Activated CD4-positive, CD25-positive, alpha-beta regulatory T cell treated with anti-CD3 and anti-CD28 coated beads, Interleukin-2, amount 50 U/mL, for 72 hours (primary cell): ENCODE measurements around the gene SCUBE1.

Experiments used
- DNase-seq: peaks from one replicate; pipeline ENCODE4 v3.0.0; 2021

Gene SCUBE1

DNA sequence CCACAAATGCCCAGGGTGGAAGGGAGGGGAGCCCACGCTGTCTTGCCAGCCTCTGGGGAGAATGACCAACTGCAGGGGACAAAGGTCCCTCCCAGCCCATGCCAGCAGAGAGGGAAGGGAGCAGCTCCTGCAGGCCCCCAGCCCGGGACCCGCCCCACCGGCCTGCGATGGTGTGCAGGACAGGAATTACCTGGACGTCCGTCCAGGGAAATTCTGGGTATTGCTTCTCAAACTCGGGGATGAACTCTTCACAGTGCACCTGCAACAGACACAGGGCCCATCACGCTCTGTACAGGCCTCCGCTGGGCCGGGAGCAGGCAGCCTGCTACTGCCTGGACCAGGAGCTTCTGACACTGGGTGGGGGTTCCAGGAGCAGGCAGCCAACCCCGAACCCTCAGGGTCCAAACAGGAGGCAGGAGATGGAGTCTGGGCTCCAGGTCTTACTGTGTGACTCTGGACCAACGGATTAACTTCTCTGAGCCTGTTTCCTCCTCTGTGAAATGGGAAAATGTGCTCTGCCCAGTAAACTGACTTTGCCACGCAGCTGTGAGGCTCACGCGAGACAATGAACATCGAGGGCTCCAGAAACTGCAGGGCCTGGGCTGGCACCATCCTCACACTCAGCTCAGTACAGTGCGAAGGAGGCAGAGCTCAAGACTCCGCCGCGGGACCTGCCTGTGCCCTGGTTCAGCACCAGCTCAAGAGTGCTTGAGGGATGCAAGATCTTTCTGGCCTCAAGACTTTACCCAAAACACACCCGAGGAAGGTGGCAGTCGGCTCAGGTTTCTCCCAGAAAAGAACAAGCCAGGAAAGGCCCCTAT lies 173.7 kb downstream of the SCUBE1 start:
- DNase-seq, result no peak

DNA sequence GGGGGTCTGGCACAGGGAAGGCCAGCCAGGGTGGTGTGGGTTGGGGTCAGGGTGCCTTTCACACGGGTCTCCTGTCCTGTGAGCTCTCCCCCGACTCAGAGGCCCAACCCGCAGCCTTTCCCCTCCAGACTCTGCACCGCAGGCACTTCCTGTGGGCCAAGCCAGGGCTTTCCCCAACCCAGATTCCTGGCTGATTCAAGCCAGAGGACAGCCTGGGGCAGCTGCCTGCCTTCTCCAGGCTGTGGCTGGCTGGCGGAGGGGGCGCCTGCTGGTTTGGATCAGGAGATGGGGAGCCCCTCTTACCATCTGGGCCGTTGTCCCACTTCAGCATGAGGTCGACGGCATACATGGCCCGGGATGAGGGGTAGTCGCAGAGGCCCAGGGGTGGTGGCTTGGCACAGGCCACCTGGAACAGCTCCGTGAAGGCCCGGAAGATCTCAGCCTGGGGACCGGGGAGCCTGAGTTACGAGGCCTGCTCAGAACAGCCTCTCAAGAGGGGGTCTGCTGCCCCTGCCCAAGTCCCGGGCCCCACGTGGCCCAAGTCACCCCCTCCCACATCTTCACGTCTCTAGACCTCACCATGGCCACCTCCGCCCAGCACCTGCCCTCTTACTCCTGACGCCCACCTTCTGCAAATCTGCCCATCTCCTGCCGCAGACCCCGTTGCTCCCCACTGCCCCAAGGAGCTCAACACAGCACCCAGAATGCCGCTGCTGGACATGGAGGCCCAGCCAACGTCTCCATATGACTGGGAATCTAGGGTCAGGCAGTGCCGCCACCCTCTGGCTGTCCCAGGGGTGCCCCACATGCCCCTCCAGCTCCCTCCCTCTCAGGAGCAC lies 174.5 kb downstream of the SCUBE1 start:
- no peak for DNase-seq

DNA sequence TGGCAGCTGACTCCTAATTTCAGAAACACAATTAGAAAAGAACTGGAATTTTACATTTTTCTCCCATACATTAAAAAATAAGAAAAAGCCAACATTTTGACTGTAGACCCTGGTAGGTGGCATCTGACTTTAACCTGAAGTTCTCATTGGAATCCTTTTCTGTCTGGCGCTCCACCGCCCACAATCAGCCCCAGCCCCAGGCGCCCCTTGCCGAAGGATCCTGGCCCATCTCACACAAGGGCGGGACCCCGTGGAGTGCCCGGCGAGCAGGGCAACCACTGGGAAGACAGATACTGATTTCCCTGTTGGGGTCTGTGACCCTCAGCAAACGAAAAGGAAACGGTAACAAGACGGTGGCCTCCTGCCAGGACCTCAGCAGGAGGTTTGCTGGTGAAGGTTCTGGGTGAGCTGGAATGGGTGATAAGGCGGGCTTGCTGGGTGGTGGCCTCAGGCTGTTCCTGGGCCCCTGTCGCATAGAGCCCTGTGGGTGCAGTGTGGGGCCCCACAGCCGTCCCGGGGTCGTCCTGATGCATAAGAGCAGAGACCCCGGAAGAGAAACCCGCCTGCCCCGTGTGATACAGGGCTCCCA lies 176.1 kb downstream of the SCUBE1 start:
- DNase-seq, result no peak

DNA sequence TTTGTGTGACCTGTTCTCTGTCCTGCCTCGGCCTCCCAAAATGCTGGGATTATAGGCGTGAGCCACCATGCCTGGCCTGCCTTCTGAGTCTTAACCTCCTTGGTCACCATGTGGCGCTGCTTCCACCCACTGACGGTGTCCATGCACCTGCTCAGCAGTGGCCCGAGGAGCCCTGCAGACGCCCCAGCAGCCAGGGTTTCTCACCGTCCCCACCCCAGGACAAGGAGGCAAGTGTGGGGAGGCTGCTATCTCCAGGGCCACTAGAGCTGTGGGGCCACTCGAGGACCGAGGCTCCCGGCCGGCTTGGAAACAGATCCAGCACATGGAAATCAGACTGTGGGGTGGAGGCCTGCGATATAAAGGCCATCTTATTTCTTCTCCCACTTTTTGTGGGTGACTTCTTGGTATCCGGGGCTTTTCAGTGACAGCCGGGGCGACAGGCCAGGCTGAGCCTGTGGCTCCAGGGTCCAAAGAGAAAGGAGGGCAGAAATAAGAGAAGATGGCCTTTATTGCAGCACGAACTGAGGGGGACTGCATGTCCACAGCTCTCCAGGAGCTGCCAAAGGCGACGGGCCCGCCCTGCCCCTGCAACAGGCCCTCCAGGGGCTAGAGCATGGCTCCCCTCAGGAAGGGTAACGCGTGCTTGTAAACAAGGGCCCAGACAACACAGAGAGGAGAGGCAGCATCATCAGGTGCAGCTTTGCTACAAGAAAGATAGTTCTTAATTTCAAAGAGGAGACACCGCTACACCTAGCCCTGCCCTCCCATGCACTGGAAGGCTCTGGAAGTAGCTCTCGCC lies 176.8 kb downstream of the SCUBE1 start:
- DNase-seq, result no peak

DNA sequence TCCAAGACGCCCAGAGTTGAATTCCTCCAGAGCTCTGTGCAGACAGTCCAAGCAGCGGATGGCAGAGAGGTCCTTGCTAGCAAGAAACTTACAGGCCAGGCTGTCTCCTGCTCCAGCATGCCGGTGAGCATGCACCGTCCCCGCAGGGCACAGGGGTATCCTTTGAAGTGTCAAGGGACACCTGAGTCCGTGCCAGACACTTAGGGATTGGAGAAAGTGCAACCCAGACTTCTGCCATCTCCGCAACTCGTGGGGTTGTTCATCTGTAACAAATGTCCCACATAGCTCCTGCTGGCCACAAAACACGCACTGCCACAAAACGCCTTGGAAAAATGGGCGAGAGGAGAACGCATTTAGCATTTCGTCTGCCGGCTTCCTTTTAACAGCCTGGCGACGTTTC lies 178.5 kb downstream of the SCUBE1 start:
- DNase-seq, result no peak

DNA sequence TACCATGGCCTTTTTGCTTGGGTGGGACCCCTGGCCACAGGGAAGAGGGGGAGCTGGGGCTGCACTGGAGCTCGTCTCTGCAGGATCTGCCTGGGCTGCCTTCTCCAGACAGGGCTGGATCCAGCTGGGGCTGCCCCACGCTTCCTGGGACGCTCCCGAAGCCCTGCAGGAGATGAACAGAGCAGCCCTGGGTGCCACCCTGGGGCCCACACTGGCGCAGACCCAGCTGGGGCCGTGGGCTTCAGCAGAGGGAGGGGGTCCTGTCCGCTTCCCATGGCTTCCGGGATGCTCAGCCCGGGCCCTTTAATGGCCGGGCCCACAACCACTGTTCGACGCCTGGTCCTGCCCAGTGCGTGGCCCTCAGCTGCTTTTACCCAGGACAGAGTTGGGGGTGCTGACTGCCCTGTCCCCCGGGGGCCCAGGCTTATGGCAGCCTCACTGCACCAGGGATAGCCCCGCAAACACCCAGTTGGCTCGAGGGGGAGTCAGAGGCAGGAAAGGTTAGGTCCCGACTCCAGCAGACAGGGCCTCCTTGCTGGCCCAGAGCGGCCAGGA lies 179.9 kb downstream of the SCUBE1 start:
- DNase-seq, result no peak

DNA sequence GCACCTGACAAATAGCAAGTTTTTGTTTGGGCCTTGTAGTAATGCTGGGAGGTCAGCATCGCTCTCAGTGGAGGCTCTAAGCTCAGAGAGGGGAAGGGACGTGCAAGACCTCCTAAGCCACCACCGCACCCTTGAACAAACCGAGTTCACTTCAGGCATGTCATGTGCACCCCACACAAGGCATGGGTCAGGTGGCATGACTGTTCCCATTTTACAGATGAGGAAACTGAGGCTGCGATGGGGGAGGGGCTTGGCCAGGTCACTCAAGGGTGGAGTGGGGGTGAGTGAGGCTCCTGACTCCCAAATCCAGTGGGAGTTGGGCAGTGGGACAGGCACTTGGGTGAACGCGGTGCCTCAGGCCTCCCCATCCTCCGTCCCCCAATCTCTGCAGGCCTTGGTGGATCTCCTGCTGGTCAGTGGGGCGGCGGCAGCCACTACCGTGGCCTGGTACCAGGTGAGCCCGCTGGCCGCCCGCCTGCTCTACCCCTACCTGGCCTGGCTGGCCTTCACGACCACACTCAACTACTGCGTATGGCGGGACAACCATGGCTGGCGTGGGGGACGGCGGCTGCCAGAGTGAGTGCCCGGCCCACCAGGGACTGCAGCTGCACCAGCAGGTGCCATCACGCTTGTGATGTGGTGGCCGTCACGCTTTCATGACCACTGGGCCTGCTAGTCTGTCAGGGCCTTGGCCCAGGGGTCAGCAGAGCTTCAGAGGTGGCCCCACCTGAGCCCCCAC lies 180.6 kb downstream of the SCUBE1 start:
- no peak for DNase-seq

DNA sequence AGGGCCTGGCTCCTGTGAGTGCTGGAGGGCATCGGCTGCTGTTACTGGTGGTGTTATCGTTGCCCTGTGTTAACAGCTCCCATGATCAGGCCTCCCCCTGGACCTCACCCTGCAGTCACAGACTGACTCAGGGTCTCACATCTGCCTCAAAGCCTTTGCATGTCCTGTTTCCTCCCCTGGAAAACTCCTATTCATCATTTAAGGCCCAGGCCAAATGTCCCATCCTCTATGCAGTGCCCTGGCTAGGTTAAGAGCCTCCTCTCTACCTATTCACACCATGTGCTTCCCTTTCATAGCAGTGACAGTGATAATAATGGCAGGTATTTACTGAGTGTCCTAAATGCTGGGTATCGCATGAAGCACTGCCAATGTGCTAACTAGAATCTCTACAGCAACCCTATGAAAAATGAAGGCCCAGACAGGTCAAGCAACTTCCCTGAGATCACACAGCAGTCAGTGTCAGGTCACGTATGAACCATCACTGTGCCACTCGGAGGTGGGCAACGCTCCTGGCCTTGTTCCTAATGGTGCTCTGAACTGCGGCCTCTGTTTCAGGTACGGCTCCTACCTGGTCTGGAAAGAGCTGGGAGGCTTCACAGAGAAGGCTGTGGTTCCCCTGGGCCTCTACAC lies 182.6 kb downstream of the SCUBE1 start:
- DNase-seq, result no peak

DNA sequence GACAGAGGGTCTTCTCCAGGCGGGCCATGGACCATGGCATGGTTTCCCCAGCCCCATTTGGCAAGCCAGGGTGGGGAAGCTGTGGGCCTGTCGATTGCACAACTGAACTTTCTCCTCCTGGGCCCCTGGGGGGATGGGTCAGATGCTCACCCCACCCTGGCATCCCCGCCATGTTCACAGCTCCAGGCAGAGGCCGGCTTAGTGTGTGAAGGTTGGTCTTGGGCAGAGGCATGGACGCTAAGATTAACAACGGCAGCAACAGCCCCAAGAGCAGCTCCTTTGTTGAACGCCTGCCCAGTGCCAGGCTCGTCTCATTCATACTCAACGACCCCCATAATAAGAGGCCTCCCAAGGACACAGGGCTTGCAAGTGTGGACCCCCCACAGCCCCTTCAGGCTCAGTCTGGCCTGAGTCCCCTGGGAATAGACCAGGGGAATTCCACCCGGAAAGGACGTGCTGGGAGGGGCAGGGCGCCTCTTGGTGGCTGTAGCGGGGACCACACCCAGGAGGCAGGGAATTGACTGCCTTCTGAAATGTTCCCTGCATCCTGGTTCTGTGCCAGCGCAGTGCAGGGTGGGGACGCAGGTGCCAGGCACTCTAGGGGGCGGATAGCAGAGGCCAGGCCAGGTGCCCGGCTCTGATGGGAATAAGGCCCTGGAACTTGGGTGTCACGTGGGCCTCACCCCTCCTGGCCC lies 183.5 kb downstream of the SCUBE1 start:
- DNase-seq, result no peak

DNA sequence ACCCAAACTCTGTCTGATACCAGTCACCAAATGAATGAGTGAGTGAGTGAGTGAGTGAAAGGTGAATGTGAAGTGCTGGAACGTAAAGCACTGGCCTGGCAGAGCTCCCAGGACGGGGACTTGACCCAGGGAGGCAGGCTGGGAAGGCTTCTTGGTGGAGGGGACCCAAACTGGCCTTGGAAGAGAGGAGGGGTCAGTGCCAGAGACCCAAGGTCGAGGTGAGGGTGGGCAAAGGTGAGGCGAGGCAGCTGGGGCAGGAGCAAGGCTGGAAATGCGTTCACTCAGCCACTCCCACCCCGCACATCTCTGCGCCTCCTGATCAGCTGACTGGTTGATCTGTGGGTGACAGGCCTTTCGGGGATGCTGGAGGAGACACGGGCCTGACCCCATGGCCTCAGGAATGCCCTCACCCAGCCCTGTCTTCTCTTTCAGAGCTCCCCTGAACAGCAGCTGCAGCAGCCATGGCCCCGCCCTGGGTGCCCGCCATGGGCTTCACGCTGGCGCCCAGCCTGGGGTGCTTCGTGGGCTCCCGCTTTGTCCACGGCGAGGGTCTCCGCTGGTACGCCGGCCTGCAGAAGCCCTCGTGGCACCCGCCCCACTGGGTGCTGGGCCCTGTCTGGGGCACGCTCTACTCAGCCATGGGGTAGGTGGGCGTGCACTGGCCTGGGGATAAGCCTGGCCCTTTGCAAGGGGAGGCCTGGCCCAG lies 184.2 kb downstream of the SCUBE1 start:
- DNase-seq, result no peak

DNA sequence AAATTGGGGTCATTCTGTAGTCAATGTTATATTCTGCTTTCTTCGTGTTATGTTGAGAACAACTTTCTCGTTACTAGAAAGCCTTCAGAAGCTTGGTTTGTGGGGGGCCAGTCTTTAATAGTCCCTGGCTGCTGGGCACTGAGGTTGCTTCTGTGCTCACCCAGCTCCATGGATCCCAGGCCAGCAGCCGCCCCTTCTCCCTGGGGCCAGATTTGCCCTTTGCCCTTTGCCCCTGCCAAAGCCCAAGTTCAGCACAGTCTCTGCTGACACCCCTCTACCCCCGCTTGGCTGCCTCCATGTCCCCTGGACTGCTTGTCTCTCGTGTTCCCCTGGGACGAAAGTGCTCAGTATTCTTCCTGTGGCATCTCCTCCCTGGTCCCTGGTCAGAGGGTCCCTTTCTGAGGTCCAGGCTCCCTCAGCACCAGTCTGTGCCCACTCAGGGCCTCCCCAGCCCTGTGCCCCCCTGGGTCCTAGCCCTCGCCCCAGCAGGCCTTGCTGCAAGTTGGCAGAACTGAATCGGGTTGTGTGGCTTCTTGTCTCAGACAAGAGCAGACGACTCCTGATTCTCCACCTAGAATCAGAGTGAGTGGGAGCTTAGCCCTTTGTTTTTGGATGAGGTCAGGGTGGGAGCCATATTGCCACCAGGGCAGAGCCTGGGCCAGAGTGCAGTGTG lies 185.2 kb downstream of the SCUBE1 start:
- DNase-seq, result no peak

DNA sequence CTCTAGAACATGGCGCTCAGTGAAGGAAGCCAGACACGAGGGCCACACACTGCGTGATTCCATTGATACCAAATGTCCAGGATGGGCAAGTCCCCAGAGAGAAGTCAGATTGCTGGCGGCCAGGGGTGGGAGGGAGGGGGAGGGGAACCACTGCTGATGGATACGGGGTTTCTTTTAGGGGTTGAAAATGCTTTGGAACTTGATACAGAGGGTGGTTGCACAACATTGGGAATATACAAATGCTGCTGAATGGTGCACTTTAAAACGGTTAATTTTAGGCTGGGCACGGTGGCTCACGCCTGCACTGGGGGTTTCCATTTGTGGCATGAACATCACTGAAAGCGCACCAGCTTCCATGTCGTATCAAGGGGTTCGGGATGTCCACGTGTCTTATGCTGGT lies 186.8 kb downstream of the SCUBE1 start:
- no peak for DNase-seq

DNA sequence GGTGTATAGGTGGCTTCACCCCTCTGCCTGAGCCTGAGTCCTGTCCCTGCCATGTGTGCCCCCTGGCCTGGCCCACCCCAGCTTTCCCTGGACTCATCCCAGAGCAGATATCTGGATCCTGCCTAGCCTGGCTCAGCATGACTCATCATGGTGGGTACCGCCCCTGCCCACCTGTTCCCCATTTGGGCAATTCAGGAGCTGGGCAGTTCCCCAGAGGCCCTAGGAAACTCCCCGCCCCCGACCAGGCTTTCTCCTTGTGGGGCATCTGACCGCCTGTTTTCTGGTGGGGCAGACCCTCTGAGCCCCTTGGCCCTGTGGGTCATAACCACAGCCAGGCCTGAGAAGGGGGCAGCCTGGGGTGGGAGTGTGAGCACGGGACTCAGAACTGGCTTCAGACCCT lies 187.4 kb downstream of the SCUBE1 start:
- no peak for DNase-seq

DNA sequence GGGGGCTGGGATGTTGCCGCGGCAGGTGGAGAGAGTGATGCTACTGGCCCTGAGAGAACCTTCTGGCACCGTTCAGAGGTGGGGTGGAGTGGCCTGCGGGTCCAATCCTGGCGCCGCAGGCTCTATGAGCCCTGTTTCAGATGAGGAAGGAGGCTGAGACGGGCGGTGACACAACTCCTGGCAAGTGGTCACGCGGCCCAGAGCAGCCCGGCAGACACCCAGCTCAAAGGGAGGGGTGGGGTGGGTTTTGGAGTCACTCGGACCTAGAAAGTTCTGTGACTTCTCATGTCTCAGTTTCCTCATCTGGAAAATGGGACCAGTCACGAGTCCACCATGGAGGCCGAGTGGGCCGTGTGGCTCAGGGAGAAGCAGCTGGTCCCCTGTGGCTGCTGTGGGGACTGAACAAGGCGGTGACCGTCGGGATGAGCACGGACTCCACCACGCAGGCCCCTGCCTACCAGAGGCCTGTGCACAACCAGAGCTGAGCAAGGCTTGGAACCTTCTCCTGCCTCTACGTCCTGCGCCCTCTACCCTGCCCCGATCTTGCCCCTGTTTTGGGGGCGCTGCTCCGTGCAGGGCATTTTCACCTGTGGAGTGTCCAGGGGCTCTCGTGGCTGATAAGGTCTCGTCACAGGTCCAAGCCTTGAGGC lies 188.2 kb downstream of the SCUBE1 start:
- DNase-seq, result no peak

DNA sequence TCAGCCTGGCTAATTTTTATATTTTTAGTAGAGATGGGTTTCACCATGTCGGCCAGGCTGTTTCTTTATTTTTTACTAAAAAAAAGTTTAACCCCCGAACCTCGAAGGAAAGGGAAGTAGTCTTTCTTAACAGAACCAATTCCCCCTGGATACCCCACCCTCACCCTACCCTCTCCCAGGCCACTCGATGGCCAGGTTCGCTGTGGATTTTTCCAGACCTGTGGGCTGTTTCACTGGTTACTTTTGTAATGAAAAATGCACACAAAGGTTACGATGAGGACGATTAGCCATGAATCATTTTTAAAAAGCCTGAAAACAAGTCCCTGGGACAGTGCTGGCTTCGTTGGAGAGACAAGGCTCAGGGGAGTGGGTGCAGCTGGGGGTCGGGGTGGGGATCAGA lies 189.3 kb downstream of the SCUBE1 start:
- no peak for DNase-seq

DNA sequence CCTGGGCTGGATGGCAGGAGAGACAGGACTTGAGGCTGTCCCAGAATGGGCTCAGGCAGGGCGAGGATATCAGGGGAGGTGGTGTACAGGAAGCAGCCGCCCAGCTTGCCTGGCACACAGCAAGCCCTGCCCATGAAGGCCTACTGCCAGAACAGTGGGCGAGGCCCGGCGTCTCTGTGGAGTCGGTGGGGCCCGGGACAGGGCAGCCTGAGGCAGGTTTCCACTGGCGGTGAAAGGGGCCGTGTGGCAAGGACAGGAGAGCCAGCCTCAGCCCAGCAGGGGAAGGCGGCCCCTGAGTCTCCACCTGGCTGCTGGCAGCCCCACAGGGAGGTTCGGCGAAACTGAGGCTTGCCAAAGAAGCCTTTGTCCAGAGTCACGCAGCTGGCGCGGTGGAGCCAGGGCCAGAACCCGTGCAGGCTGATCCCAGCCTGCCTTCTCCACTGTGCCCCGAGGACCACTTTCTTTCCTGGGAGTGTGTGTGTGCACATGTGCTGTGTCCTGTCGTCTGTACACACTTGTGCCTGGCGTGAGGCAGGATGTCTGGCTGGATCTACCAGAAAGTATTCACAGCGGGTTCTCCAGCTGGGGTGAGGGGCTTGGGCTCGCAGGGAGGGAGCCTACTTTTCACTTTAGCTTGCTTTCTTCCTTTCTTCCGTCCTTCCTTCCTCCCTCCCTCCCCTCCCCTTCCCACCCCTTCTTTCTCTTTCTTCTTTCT lies 190.7 kb downstream of the SCUBE1 start:
- DNase-seq, result peak; percentile 61

DNA sequence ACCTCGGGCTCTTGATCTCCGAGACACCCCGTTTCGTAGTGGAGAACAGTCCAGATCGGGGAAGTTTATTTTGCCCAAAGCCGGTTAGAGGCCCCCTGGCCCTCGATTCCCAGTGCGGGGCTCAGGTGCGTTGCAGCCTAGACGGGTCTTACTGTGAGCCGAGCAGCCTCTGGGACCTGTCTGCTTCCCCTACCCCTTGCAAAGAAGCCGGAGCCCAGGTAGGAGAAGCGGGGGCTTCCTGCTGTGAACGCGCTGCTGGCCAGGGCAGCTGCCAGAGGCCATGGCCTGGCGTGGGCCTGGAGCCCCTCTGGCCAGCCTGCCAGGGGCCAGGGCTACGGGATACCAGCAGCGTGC lies 191.2 kb downstream of the SCUBE1 start:
- DNase-seq, result no peak

DNA sequence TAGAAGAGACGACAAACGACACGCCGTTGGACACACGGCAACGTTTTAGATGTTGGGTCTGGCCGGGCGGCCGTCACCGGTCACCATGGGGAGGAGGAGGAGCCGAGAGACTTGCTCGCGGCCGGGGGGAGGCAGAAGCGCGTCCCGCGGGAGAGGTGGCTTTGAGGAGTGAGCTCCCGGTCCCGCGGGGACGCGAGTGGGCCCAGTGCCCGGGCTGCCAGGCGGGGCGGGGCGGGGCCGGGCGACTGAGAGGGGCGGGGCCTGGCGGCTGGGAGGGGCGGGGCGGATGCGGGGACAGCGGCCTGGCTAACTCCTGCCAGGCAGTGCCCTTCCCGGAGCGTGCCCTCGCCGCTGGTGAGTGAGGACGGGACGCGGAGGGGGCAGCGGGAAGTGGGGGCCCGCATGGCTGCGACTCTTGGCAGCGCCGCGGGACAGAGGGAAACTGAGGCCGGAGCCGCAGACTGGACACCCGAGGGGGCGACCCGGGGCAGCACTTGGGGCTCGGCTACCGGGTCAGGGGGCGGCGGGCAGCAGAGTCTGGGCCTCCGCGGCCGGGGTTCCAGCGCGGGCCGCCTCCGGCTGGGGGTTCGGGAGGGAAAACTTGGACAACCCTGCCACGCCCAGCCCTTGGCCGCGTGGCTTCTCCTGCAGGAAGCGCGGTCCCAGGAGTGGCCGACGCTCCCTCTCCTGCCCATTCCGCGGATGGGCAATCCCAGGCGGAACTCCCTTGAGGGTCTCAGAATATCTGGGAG lies 191.7 kb downstream of the SCUBE1 start, which contains the start of gene TSPO:
TSS of gene TSPO (plus strand) at position 309 of the 752 bp plus-strand sequence. CDS start 7,680 bp downstream, outside the sequence.
- DNase-seq, result peak; percentile 74
